Activated naive CD4-positive, alpha-beta T cell (primary cell): ENCODE data around the gene NPIPB13.
"Not testable (repeated sequence)": the region's sequence is repeated elsewhere in the genome, so short reads cannot be mapped to it uniquely, and the experiment has no call there.

Source experiments
- DNase-seq, 4 experiments: peaks; one replicate each; lab custom pipeline; 2025; lab: John Stamatoyannopoulos, UW

NPIPB13 gene

GRCh38 chr16:30248379-30248778 lies at the start of gene NPIPB13:
Gene NPIPB13 (minus strand): TSS chr16:30248479. CDS start chr16:30245573, 2,906 bp downstream.
- not testable (repeated sequence) for DNase-seq

- not testable (repeated sequence) for DNase-seq
Observed at GRCh38 chr16:30282357-30282756, 34.1 kb upstream of the NPIPB13 start.

- not testable (repeated sequence) for DNase-seq
Observed at GRCh38 chr16:30278523-30278922, 30.2 kb upstream of the NPIPB13 start.

GRCh38 chr16:30217082-30217481 lies 31.2 kb downstream of the NPIPB13 start:
- not testable (repeated sequence) for DNase-seq

- not testable (repeated sequence) for DNase-seq
Observed at GRCh38 chr16:30211414-30211813, 36.9 kb downstream of the NPIPB13 start.

- DNase-seq: not testable (repeated sequence)
Observed at GRCh38 chr16:30209032-30209431, 39.2 kb downstream of the NPIPB13 start.

- not testable (repeated sequence) for DNase-seq
Observed at GRCh38 chr16:30207063-30207704, 41.1 kb downstream of the NPIPB13 start.

- DNase-seq: not testable (repeated sequence)
Observed at GRCh38 chr16:30206252-30206651, 42.0 kb downstream of the NPIPB13 start.

- DNase-seq: not testable (repeated sequence)
Observed at GRCh38 chr16:30205541-30206236, 42.6 kb downstream of the NPIPB13 start.

- not testable (repeated sequence) for DNase-seq
Observed at GRCh38 chr16:30199608-30200343, 48.5 kb downstream of the NPIPB13 start.

- DNase-seq: not testable (repeated sequence)
Observed at GRCh38 chr16:30199049-30199448, 49.2 kb downstream of the NPIPB13 start, which contains the start of gene SULT1A3. Gene SULT1A3 (plus strand): TSS chr16:30199255. CDS start chr16:30200729, 1,474 bp downstream.
